Loucy (cell line): Measurements from ENCODE around the gene HOXA5.

Experiments used
- CTCF ChIP-seq: fragments of 200-600 bp; sonication (generic); conservative IDR thresholded peaks from 2 replicates; pipeline ENCODE4 v1.5.1; 2014; ENCODE audit warnings: mild to moderate bottlenecking, antibody characterized with exemption, low read length
- EZH2phosphoT487 ChIP-seq: fragments of 200-600 bp; IDR thresholded peaks from 2 replicates; pipeline ENCODE4 v1.6.1; 2018; ENCODE audit warnings: antibody characterized with exemption, mild to moderate bottlenecking, moderate library complexity, borderline replicate concordance

DNA sequence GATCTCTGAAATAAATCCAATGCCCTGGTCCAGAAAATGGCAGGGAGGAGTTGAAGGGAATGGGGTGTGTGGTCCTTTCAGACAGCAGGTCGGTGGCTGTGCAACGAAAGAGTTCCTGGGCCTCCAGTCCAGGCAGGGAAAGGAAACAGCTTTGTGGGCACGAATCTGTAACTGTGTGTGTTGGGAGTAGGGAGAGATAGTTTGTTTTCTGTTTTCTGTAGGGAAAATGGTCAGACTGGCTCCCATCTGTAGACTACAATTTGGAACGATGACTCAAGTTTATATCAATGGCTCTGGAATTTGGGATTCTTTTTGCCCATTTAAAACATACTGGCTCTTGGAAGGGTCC lies 24.4 kb upstream of the HOXA5 start:
- TF ChIP-seq CTCF (no peak), EZH2phosphoT487 (no peak)
